Measurements from ENCODE around the gene CAPN5. TPM values are rescaled to one million over a fixed set of nuclear protein-coding genes. Genes with fewer than 3 reads are reported as not detected.

The CAPN5 gene
- total and polyA plus RNA-seq, 2 of the 8 experiments (the other 6 are each of a cell fraction or from before 2014, with no cell fraction given): 21.5 to 22.4 TPM

- no peak overlapping the region for H3K4me3 ChIP-seq (ENCODE audit: extremely low read depth in 1 of 4, insufficient read depth in 2 of 4, low read depth in 3 of 4, low read length in 4 of 4)
- no peaks in the 10 kb centered on the region for H3K9me3 ChIP-seq (ENCODE audit: insufficient read depth in 2 of 2, low read depth in 1 of 2, low read length in 1 of 2)
- H3K4me1 ChIP-seq (replicated peaks in 1 of 4; ENCODE audit: control insufficient read depth in 3 of 4, insufficient read depth in 4 of 4, low read length in 3 of 4): peaks cover 0 to 4% (median 0%) of the 10 kb centered on the region in 4 experiments; a peak in 2 of 7 replicates
- no peak overlapping the region for H2BK120ac ChIP-seq (replicated peaks; ENCODE audit: low read depth, low read length)
- DNase-seq (ENCODE audit: low read depth in 1 of 2, low spot score in 2 of 2): no peak
- no peak overlapping the region for H2BK12ac ChIP-seq (ENCODE audit: low read depth, low read length)
- no peak overlapping the region for H2AK5ac ChIP-seq (ENCODE audit: low read depth, low read length)
- no peak for FAIRE-seq
- H3K27ac ChIP-seq (ENCODE audit: low read depth, low read length): no peak overlapping the region
- H4K91ac ChIP-seq (replicated peaks; ENCODE audit: insufficient read length, low read length): no peak overlapping the region
- H3K18ac ChIP-seq (ENCODE audit: extremely low read depth, low read length): no peak overlapping the region; the same call in 1 of the 2 replicates
- no peak for TF ChIP-seq GTF2F1 (IDR thresholded peaks at IDR 0.05; ENCODE audit: borderline replicate concordance, low read depth, low read length)
- no peak for TF ChIP-seq CREB1 (IDR thresholded peaks at IDR 0.05)
- no peak for TF ChIP-seq SP2 (IDR thresholded peaks at IDR 0.05; ENCODE audit: low read length)
- no peak for TF ChIP-seq SAP30 (IDR thresholded peaks at IDR 0.05; ENCODE audit: insufficient read depth, insufficient replicate concordance, low read length)
- TF ChIP-seq CEBPB (IDR thresholded peaks at IDR 0.05; ENCODE audit: low read depth, low read length): no peak
- TF ChIP-seq ZNF274 (IDR thresholded peaks at IDR 0.05; ENCODE audit: borderline replicate concordance, extremely low read depth, low read length): no peak
- no peak for TF ChIP-seq CBX8 (IDR thresholded peaks at IDR 0.05; ENCODE audit: borderline replicate concordance, low read depth, low read length)
- TF ChIP-seq HDAC6 (IDR thresholded peaks at IDR 0.05; ENCODE audit: low read depth, low read length): no peak
- TF ChIP-seq SIX5 (IDR thresholded peaks at IDR 0.05; ENCODE audit: low read depth, low read length): no peak
- no peak for TF ChIP-seq ATF3 (IDR thresholded peaks at IDR 0.05; ENCODE audit: insufficient read depth, low read depth, low read length)
- TF ChIP-seq SP4 (IDR thresholded peaks at IDR 0.05; ENCODE audit: low read length): no peak
- TF ChIP-seq SUZ12 (IDR thresholded peaks at IDR 0.05; ENCODE audit: low read length): no peak
- no peaks in the 10 kb centered on the region for H3K36me3 ChIP-seq (ENCODE audit: control insufficient read depth in 2 of 4, insufficient read depth in 4 of 4, low read length in 3 of 4)
- H2BK5ac ChIP-seq (ENCODE audit: low read depth, low read length): no peak overlapping the region
- H3K23me2 ChIP-seq (ENCODE audit: low read depth, low read length): no peaks in the 10 kb centered on the region
- H3K9ac ChIP-seq (replicated peaks in 1 of 4; ENCODE audit: extremely low read depth in 1 of 4, low read depth in 3 of 4, low read length in 3 of 4): no peak overlapping the region
- peaks cover 0 to 2% of the 10 kb centered on the region in 2 experiments for H4K20me1 ChIP-seq (replicated peaks in 1 of 2; ENCODE audit: control insufficient read depth in 1 of 2, insufficient read depth in 2 of 2, low read length in 2 of 2)
- no peak overlapping the region for H2BK15ac ChIP-seq (ENCODE audit: low read length)
- 88% methylated on average over 4 of the region's 5 CpGs; no CpG with 5 or more reads in 1 of the 2 experiments for WGBS, 2 experiments (ENCODE audit: extremely low coverage in 1 of 2, insufficient coverage in 1 of 2, insufficient read length in 1 of 2, insufficient replicate concordance in 2 of 2, low coverage in 1 of 2, low lambda C conversion rate in 2 of 2, missing lambda C conversion rate in 1 of 2)
- H3K14ac ChIP-seq (ENCODE audit: insufficient read length): no peak overlapping the region
- no peaks in the 10 kb centered on the region for H3K27me3 ChIP-seq (replicated peaks in 1 of 4; ENCODE audit: control insufficient read depth in 3 of 4, extremely low read depth in 1 of 4, insufficient read depth in 3 of 4, low read length in 3 of 4)
- H4K5ac ChIP-seq (ENCODE audit: insufficient read length, low read depth, low read length): no peak overlapping the region
- CTCF ChIA-PET (ENCODE audit: partially characterized antibody): interaction anchor here (0.8 to 4.5 kb wide), 6 partner anchors 11 to 340 kb away, joined by 3 to 63 read pairs (median 8); partner anchors contain the start of gene MYO7A
- H3K56ac ChIP-seq (replicated peaks; ENCODE audit: insufficient read length, low read depth, low read length): no peak overlapping the region
- H3K23ac ChIP-seq (ENCODE audit: insufficient read length): no peak overlapping the region
- H3K79me2 ChIP-seq (ENCODE audit: control insufficient read depth in 1 of 2, insufficient read depth in 2 of 2, low read length in 2 of 2): no peaks in the 10 kb centered on the region
- no peak overlapping the region for H2BK20ac ChIP-seq (ENCODE audit: low read length)
- no peaks in the 10 kb centered on the region; the same call in 1 of the 2 replicates for H3K79me1 ChIP-seq (ENCODE audit: low read depth, low read length)
- no peak overlapping the region; a peak in 1 of 4 replicates for H3K4me2 ChIP-seq (ENCODE audit: insufficient read depth in 1 of 2, low read depth in 2 of 2, low read length in 2 of 2)
- POLR2A ChIA-PET (ENCODE audit: partially characterized antibody): interaction anchor here (1.6 kb wide), 1 partner anchor 10 kb away, joined by 7 read pairs; no protein-coding TSS in a partner anchor
- H2AFZ ChIP-seq (ENCODE audit: low read length): no peak overlapping the region
- H4K8ac ChIP-seq (ENCODE audit: extremely low read depth, insufficient read depth, low read length): no peak overlapping the region
- no peak overlapping the region for H3K4ac ChIP-seq (replicated peaks; ENCODE audit: insufficient read length, low read depth, low read length)
Measured at GRCh38 chr11:77074205-77074604, 7.4 kb downstream of the CAPN5 start.
